SK-N-SH treated with all-trans-retinoic acid at 6 μM for 48 hours (cell line): ENCODE data around the gene ST6GALNAC3.

Source experiments
- ATAC-seq: fragments of 200-7000 bp; cut with Tn5 transposase; 3 replicates; pipeline ENCODE4 v1.9.1; 2020; ENCODE audit warnings: mild to moderate bottlenecking, moderate library complexity
- ARNTL ChIP-seq: fragments of 450-650 bp; formaldehyde crosslinking; IDR thresholded peaks from 2 replicates; pipeline ENCODE4 v1.5.0; 2020; ENCODE audit warnings: low read depth, mild to moderate bottlenecking, moderate library complexity, borderline replicate concordance
- CSDC2 ChIP-seq: fragments of 250-450 bp; sonication (Bioruptor Pico); IDR thresholded peaks from 2 replicates; pipeline ENCODE4 v1.5.0; 2020; ENCODE audit warnings: mild to moderate bottlenecking, moderate library complexity
- ESRRG ChIP-seq: fragments of 250-450 bp; sonication (Bioruptor Pico); IDR thresholded peaks from 2 replicates; pipeline ENCODE4 v1.6.1; 2021; ENCODE audit warnings: mild to moderate bottlenecking
- GLIS3 ChIP-seq: fragments of 250-450 bp; sonication (Bioruptor Pico); IDR thresholded peaks from 2 replicates; pipeline ENCODE4 v1.5.0; 2020; ENCODE audit warnings: mild to moderate bottlenecking, moderate library complexity
- OSR1 ChIP-seq: fragments of 250-450 bp; sonication (Bioruptor Pico); IDR thresholded peaks from 2 replicates; pipeline ENCODE4 v1.8.0; 2022; ENCODE audit warnings: moderate library complexity, mild to moderate bottlenecking, inconsistent platforms
- POU6F1 ChIP-seq: fragments of 250-450 bp; sonication (Bioruptor Pico); IDR thresholded peaks from 2 replicates; pipeline ENCODE4 v1.8.0; 2021; ENCODE audit warnings: low read depth, mild to moderate bottlenecking, moderate library complexity, borderline replicate concordance
- PPARA ChIP-seq: fragments of 250-450 bp; sonication (Bioruptor Pico); IDR thresholded peaks from 2 replicates; pipeline ENCODE4 v1.5.0; 2020; ENCODE audit warnings: mild to moderate bottlenecking, borderline replicate concordance
- RARB ChIP-seq: fragments of 250-450 bp; sonication (Bioruptor Pico); IDR thresholded peaks from 2 replicates; pipeline ENCODE4 v1.8.0; 2021; ENCODE audit warnings: mild to moderate bottlenecking, moderate library complexity
- SNAI2 ChIP-seq: fragments of 250-450 bp; sonication (Bioruptor Pico); IDR thresholded peaks from 2 replicates; pipeline ENCODE4 v1.5.0; 2020; ENCODE audit warnings: mild to moderate bottlenecking, moderate library complexity
- TCF4 ChIP-seq: fragments of 250-450 bp; sonication (Bioruptor Pico); IDR thresholded peaks from 2 replicates; pipeline ENCODE4 v1.8.0; 2021; ENCODE audit warnings: mild to moderate bottlenecking, moderate library complexity, borderline replicate concordance
- TOX ChIP-seq: fragments of 250-450 bp; sonication (Bioruptor Pico); IDR thresholded peaks from 2 replicates; pipeline ENCODE4 v1.8.0; 2021; ENCODE audit warnings: mild to moderate bottlenecking, moderate library complexity, borderline replicate concordance
- ZC3H10 ChIP-seq: fragments of 250-450 bp; sonication (Bioruptor Pico); IDR thresholded peaks from 2 replicates; pipeline ENCODE4 v1.5.1; 2021; ENCODE audit warnings: mild to moderate bottlenecking, moderate library complexity
- ZFP3 ChIP-seq: fragments of 250-450 bp; sonication (Bioruptor Pico); IDR thresholded peaks from 2 replicates; pipeline ENCODE4 v1.5.0; 2020; ENCODE audit warnings: mild to moderate bottlenecking, moderate library complexity
- ZFP30 ChIP-seq: fragments of 450-650 bp; formaldehyde crosslinking; IDR thresholded peaks from 2 replicates; pipeline ENCODE4 v1.5.0; 2022; ENCODE audit warnings: mild to moderate bottlenecking, moderate library complexity
- ZNF565 ChIP-seq: fragments of 450-650 bp; formaldehyde crosslinking; conservative IDR thresholded peaks from 2 replicates; pipeline ENCODE4 v1.5.0; 2020; ENCODE audit warnings: low read depth, mild to moderate bottlenecking, moderate library complexity
- ZNF70 ChIP-seq: fragments of 450-650 bp; formaldehyde crosslinking; IDR thresholded peaks from 2 replicates; pipeline ENCODE4 v1.5.0; 2020; ENCODE audit warnings: mild to moderate bottlenecking, moderate library complexity
- ZNF8 ChIP-seq: fragments of 450-650 bp; formaldehyde crosslinking; IDR thresholded peaks from 2 replicates; pipeline ENCODE4 v1.5.0; 2020; ENCODE audit warnings: mild to moderate bottlenecking, moderate library complexity
- TF ChIP-seq, protein P1 (sequence below): fragments of 250-450 bp; sonication (Bioruptor Pico); IDR thresholded peaks from 2 replicates; pipeline ENCODE4 v1.5.1; 2021; ENCODE audit warnings: mild to moderate bottlenecking, moderate library complexity
- TF ChIP-seq, protein P2 (sequence below): fragments of 250-450 bp; sonication (Bioruptor Pico); IDR thresholded peaks from 2 replicates; pipeline ENCODE4 v1.5.0; 2020; ENCODE audit warnings: mild to moderate bottlenecking, moderate library complexity
- TF ChIP-seq, protein P3 (sequence below): fragments of 250-450 bp; sonication (Bioruptor Pico); IDR thresholded peaks from 2 replicates; pipeline ENCODE4 v1.8.0; 2020; ENCODE audit warnings: mild to moderate bottlenecking, moderate library complexity, borderline replicate concordance

The ST6GALNAC3 gene

DNA sequence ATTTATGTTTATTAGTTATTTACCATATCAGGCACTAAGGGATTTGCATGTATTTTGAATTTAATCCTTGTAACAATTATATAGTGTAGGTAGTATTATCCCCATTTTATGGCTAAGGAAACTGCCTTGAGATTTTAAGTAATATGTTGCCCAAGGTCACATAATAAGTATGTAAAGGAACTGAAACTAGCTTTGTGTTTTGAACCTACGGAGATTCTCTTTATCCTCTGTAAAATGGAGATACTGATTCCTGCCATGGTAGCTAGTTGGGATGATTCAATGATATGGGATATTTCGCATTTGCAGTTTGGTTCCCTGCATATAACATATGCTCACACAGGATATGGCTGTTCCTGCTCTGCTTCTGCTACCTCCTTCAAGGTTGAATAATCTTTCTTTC, 144.3 kb downstream of the ST6GALNAC3 start:
- no peak for TF ChIP-seq ZNF8
- TF ChIP-seq ZNF565, result no peak
- TF ChIP-seq, protein P1, sequence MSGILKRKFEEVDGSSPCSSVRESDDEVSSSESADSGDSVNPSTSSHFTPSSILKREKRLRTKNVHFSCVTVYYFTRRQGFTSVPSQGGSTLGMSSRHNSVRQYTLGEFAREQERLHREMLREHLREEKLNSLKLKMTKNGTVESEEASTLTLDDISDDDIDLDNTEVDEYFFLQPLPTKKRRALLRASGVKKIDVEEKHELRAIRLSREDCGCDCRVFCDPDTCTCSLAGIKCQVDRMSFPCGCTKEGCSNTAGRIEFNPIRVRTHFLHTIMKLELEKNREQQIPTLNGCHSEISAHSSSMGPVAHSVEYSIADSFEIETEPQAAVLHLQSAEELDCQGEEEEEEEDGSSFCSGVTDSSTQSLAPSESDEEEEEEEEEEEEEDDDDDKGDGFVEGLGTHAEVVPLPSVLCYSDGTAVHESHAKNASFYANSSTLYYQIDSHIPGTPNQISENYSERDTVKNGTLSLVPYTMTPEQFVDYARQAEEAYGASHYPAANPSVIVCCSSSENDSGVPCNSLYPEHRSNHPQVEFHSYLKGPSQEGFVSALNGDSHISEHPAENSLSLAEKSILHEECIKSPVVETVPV (CRISPR knock-in tag), result no peak
- no peak for ATAC-seq

DNA sequence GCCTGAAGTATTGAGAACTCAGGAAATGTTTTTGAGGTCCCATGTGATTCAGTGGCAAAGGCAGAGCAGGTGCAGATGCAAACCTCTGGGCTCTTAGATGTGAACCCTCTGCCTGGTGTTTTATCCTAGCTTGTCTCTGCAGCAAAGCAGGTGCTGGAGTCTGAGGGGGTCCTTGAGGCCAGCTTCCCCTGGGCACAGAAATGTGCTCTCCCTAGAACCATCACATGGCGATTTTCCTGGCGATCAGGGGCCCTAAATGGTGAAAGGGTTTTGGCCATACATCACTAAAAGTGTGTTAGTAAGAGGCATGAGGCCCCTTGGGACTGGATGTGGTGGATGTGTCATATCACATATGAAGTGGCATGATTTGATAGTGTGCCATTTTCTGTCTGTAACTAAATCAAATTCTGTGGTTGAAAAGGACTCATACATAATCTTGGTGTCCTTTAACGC, 144.8 kb downstream of the ST6GALNAC3 start:
- ATAC-seq, result no peak; the same call in 2 of the 3 replicates
- TF ChIP-seq GLIS3 (CRISPR knock-in tag), result no peak
- no peak for TF ChIP-seq SNAI2
- no peak for TF ChIP-seq PPARA (CRISPR knock-in tag)
- no peak for TF ChIP-seq POU6F1 (CRISPR knock-in tag)
- TF ChIP-seq ZFP30, result no peak
- TF ChIP-seq, protein P1 (CRISPR knock-in tag), result no peak
- TF ChIP-seq, protein P2, sequence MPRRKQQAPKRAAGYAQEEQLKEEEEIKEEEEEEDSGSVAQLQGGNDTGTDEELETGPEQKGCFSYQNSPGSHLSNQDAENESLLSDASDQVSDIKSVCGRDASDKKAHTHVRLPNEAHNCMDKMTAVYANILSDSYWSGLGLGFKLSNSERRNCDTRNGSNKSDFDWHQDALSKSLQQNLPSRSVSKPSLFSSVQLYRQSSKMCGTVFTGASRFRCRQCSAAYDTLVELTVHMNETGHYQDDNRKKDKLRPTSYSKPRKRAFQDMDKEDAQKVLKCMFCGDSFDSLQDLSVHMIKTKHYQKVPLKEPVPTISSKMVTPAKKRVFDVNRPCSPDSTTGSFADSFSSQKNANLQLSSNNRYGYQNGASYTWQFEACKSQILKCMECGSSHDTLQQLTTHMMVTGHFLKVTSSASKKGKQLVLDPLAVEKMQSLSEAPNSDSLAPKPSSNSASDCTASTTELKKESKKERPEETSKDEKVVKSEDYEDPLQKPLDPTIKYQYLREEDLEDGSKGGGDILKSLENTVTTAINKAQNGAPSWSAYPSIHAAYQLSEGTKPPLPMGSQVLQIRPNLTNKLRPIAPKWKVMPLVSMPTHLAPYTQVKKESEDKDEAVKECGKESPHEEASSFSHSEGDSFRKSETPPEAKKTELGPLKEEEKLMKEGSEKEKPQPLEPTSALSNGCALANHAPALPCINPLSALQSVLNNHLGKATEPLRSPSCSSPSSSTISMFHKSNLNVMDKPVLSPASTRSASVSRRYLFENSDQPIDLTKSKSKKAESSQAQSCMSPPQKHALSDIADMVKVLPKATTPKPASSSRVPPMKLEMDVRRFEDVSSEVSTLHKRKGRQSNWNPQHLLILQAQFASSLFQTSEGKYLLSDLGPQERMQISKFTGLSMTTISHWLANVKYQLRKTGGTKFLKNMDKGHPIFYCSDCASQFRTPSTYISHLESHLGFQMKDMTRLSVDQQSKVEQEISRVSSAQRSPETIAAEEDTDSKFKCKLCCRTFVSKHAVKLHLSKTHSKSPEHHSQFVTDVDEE, result no peak
- no peak for TF ChIP-seq ZC3H10 (CRISPR knock-in tag)
- TF ChIP-seq ESRRG, result no peak
- no peak for TF ChIP-seq TOX (CRISPR knock-in tag)
- TF ChIP-seq RARB (CRISPR knock-in tag), result no peak
- TF ChIP-seq, protein P3, sequence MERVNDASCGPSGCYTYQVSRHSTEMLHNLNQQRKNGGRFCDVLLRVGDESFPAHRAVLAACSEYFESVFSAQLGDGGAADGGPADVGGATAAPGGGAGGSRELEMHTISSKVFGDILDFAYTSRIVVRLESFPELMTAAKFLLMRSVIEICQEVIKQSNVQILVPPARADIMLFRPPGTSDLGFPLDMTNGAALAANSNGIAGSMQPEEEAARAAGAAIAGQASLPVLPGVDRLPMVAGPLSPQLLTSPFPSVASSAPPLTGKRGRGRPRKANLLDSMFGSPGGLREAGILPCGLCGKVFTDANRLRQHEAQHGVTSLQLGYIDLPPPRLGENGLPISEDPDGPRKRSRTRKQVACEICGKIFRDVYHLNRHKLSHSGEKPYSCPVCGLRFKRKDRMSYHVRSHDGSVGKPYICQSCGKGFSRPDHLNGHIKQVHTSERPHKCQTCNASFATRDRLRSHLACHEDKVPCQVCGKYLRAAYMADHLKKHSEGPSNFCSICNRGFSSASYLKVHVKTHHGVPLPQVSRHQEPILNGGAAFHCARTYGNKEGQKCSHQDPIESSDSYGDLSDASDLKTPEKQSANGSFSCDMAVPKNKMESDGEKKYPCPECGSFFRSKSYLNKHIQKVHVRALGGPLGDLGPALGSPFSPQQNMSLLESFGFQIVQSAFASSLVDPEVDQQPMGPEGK (CRISPR knock-in tag), result no peak
- no peak for TF ChIP-seq ZNF8
- TF ChIP-seq ZNF70 (CRISPR knock-in tag), result no peak
- TF ChIP-seq ARNTL (CRISPR knock-in tag), result no peak
- TF ChIP-seq CSDC2, result no peak
- TF ChIP-seq ZNF565, result no peak
- no peak for TF ChIP-seq OSR1 (CRISPR knock-in tag)

DNA sequence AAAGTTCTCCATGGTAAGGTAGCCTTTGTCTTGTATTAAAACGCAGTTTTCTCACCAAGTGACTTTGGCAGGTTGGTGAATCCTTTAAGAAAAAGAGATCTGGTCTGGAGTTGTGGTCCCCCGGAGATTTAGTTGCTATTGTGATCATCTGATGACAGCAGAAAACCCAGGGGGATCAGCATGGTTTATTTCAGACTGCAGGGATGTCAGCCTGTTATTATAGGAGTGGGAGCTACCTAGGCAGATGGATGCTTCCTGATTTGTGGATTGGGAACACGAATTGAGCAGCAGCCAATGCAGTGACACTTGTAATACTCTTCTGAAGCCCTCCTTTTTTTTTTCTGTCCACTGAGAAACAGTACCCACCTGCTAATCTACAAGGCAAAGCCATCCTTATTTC, 150.2 kb downstream of the ST6GALNAC3 start:
- no peak for TF ChIP-seq ZC3H10 (CRISPR knock-in tag)
- TF ChIP-seq ESRRG, result no peak
- TF ChIP-seq GLIS3 (CRISPR knock-in tag), result no peak
- TF ChIP-seq ZNF565, result no peak
- TF ChIP-seq TOX (CRISPR knock-in tag), result no peak
- TF ChIP-seq TCF4, result no peak
- no peak for TF ChIP-seq POU6F1 (CRISPR knock-in tag)
- no peak for TF ChIP-seq CSDC2
- no peak for TF ChIP-seq ZNF8
- no peak for TF ChIP-seq RARB (CRISPR knock-in tag)
- no peak for TF ChIP-seq ARNTL (CRISPR knock-in tag)
- TF ChIP-seq SNAI2, result no peak
- TF ChIP-seq, protein P3 (CRISPR knock-in tag), result no peak
- TF ChIP-seq ZNF70 (CRISPR knock-in tag), result no peak
- no peak for TF ChIP-seq ZFP3 (CRISPR knock-in tag)
- TF ChIP-seq PPARA (CRISPR knock-in tag), result no peak
- no peak for TF ChIP-seq OSR1 (CRISPR knock-in tag)
- TF ChIP-seq, protein P2, result no peak
- ATAC-seq, result no peak
